K562 (cell line): ENCODE data around the gene TTC39A. TPM values are rescaled to one million over a fixed set of nuclear protein-coding genes. Genes with fewer than 3 reads are reported as not detected.

Experiments used
- ATAC-seq: fragments of 200-7000 bp; cut with Tn5 transposase; 3 replicates; pipeline ENCODE4 v1.9.1; 2020; ENCODE audit warnings: moderate library complexity
- BruUV-seq: library from RNA; stranded (reverse); fragments of 400-500 nt; replicated peaks from 2 replicates; lab custom pipeline; 2021; lab: Mats Ljungman, UMichigan
- CTCF ChIA-PET: fragments of 300-600 bp; formaldehyde crosslinking; extraction: SDS; loops from one replicate; lab custom pipeline; 2021; ENCODE audit warnings: low intra/inter-chr PET ratio; lab: Yijun Ruan, JAX
- POLR2A ChIA-PET: fragments of 300-600, 350-650 bp; sonication (Branson Sonifier 250); formaldehyde crosslinking; extraction: SDS; loops from one replicate; lab custom pipeline; 2021; ENCODE audit warnings: antibody characterized with exemption, inconsistent platforms; lab: Yijun Ruan, JAX
- DNase-seq, 4 experiments: peaks; one replicate each; pipeline versions ENCODE4 v3.0.0 to v3.0.0-alpha.2; 2011 to 2018; ENCODE audit warnings: low spot score in 3 of 4, mixed read lengths in 3 of 4; ENCODE audit errors: extremely low read depth in 1 of 4
- FAIRE-seq: peaks from 2 replicates; lab custom pipeline; 2011; peaks lifted over from hg19 to GRCh38; lab: Jason Lieb, UNC
- H2AFZ ChIP-seq: 2 replicates; pipeline ENCODE4 v1.6.0; 2011; ENCODE audit warnings: low read depth, low read length, control low read depth, inconsistent platforms
- H3K27ac ChIP-seq: fragments of 200-600 bp; 3 replicates; pipeline ENCODE4 v1.8.0; 2011; ENCODE audit warnings: low read depth, mild to moderate bottlenecking, control low read depth, inconsistent platforms, low read length, moderate library complexity, mixed read lengths; ENCODE audit errors: extremely low read depth
- H3K27me3 ChIP-seq, 2 experiments: fragments of 300-600 bp in 1 of 2; 2 replicates in 1 of 2; 3 replicates in 1 of 2; pipeline versions ENCODE4 v1.6.0 to v1.8.0; 2011; ENCODE audit warnings: inconsistent platforms in 2 of 2, low read length in 2 of 2, mild to moderate bottlenecking in 1 of 2, mixed read lengths in 1 of 2, moderate library complexity in 1 of 2; ENCODE audit not compliant: control insufficient read depth in 2 of 2, insufficient read depth in 2 of 2
- H3K36me3 ChIP-seq: fragments of 300-600 bp; 3 replicates; pipeline ENCODE4 v1.8.0; 2011; ENCODE audit warnings: mild to moderate bottlenecking, low read length, inconsistent platforms; ENCODE audit not compliant: control insufficient read depth, insufficient read depth
- H3K4me1 ChIP-seq, 2 experiments: fragments of 200-600 bp in 1 of 2; replicated peaks in 1 of 2; 2 replicates in 1 of 2; 3 replicates in 1 of 2; pipeline versions ENCODE4 v1.5.1 to v1.8.0; 2011; ENCODE audit warnings: inconsistent platforms in 2 of 2, low read length in 2 of 2, mild to moderate bottlenecking in 1 of 2, mixed read lengths in 1 of 2, moderate library complexity in 1 of 2; ENCODE audit not compliant: control insufficient read depth in 2 of 2, insufficient read depth in 2 of 2
- H3K4me2 ChIP-seq: 2 replicates; pipeline ENCODE4 v1.6.1; 2011; ENCODE audit warnings: low read length, control low read depth, inconsistent platforms, mixed read lengths; ENCODE audit not compliant: insufficient read depth
- H3K4me3 ChIP-seq: fragments of 200-600 bp; sonication (generic), shearing (Covaris generic); 2 replicates; pipeline ENCODE4 v1.5.1; 2016; ENCODE audit warnings: control low read depth, inconsistent platforms
- H3K79me2 ChIP-seq: fragments of 200-600 bp; 3 replicates; pipeline ENCODE4 v1.8.0; 2011; ENCODE audit warnings: low read length, inconsistent platforms; ENCODE audit not compliant: control insufficient read depth, insufficient read depth
- H3K9ac ChIP-seq, 2 experiments: 2 replicates each; pipeline versions ENCODE4 v1.6.0 to v1.6.1; 2011; ENCODE audit warnings: low read depth in 2 of 2, low read length in 2 of 2, control low read depth in 1 of 2, inconsistent platforms in 1 of 2, mild to moderate bottlenecking in 1 of 2, mixed read lengths in 1 of 2; ENCODE audit not compliant: insufficient read depth in 1 of 2
- H3K9me1 ChIP-seq: one replicate; pipeline ENCODE4 v1.6.0; 2011; ENCODE audit warnings: inconsistent platforms, mild to moderate bottlenecking, low read length, moderate library complexity; ENCODE audit not compliant: control insufficient read depth, insufficient read depth
- H3K9me3 ChIP-seq: replicated peaks from 2 replicates; pipeline ENCODE4 v1.5.1; 2011; ENCODE audit warnings: low read depth, low read length, inconsistent platforms; ENCODE audit not compliant: control insufficient read depth, insufficient read depth
- H4K20me1 ChIP-seq: replicated peaks from 2 replicates; pipeline ENCODE4 v1.6.1; 2011; ENCODE audit warnings: low read length, inconsistent platforms, mixed read lengths; ENCODE audit not compliant: control insufficient read depth, insufficient read depth
- ARID1B ChIP-seq: fragments of 450-650 bp; IDR thresholded peaks from 2 replicates; pipeline ENCODE4 v1.6.1; 2016; ENCODE audit warnings: antibody characterized with exemption, mild to moderate bottlenecking, inconsistent platforms
- CBFA2T3 ChIP-seq: fragments of 450-650 bp; IDR thresholded peaks from 2 replicates; pipeline ENCODE4 v1.6.1; 2017
- CBX5 ChIP-seq: IDR thresholded peaks from 2 replicates; pipeline ENCODE4 v1.6.1; 2014; ENCODE audit warnings: low read depth, borderline replicate concordance
- DACH1 ChIP-seq: fragments of 450-650 bp; IDR thresholded peaks from 2 replicates; pipeline ENCODE4 v1.6.1; 2018; ENCODE audit not compliant: partially characterized antibody
- FOSL1 ChIP-seq: fragments of 200-800 bp; sonication (Bioruptor generic); conservative IDR thresholded peaks from 2 replicates; pipeline ENCODE4 v1.6.1; 2016; ENCODE audit warnings: missing genetic modification characterization, missing compliant biosample characterization
- JUND ChIP-seq, 2 experiments: IDR thresholded peaks; 2 replicates in 1 of 2; 3 replicates in 1 of 2; pipeline ENCODE4 v1.6.1; 2011; ENCODE audit warnings: borderline replicate concordance in 2 of 2, low read depth in 2 of 2, low read length in 2 of 2, improper control_type of control experiment in 1 of 2, missing biosample characterization in 1 of 2, missing genetic modification characterization in 1 of 2, missing genetic modification reagents in 1 of 2
- NEUROD1 ChIP-seq: fragments of 150-350 bp; IDR thresholded peaks from 2 replicates; pipeline ENCODE4 v1.6.1; 2014; ENCODE audit warnings: borderline replicate concordance, low read length, low read depth; ENCODE audit not compliant: partially characterized antibody
- PHB2 ChIP-seq: fragments of 450-650 bp; IDR thresholded peaks from 2 replicates; pipeline ENCODE4 v1.6.1; 2017; ENCODE audit warnings: low read depth
- SMAD1 ChIP-seq: fragments of 150-350 bp; IDR thresholded peaks from 2 replicates; pipeline ENCODE4 v1.6.1; 2014; ENCODE audit warnings: low read length, low read depth; ENCODE audit not compliant: partially characterized antibody
- SMARCA4 ChIP-seq: fragments of 450-650 bp; IDR thresholded peaks from 2 replicates; pipeline ENCODE4 v1.6.1; 2016
- SOX6 ChIP-seq: fragments of 450-650 bp; IDR thresholded peaks from 2 replicates; pipeline ENCODE4 v1.6.1; 2014; ENCODE audit warnings: mild to moderate bottlenecking
- ZNF121 ChIP-seq: sonication (generic); formaldehyde crosslinking; conservative IDR thresholded peaks from 2 replicates; pipeline ENCODE4 v1.8.0; 2022; ENCODE audit warnings: missing genetic modification reagents
- ZNF253 ChIP-seq: fragments of 250-450 bp; sonication (Bioruptor Pico); conservative IDR thresholded peaks from 2 replicates; pipeline ENCODE4 v1.6.1; 2021; ENCODE audit warnings: mild to moderate bottlenecking
- WGBS: fragments of 100-300 bp; shearing (Covaris generic); methylation state at CpG from one replicate; pipeline ENCODE4 v1.1.6; 2016; ENCODE audit warnings: low coverage, mixed read lengths; ENCODE audit not compliant: insufficient coverage; ENCODE audit errors: missing lambda C conversion rate; 5-methylcytosine and 5-hydroxymethylcytosine counted together
- in situ Hi-C: fragments of 300-500 bp; cut with MboI; formaldehyde crosslinking; loops from 4 replicates; pipeline ENCODE4 v1.15.0; 2018; ENCODE audit warnings: inconsistent platforms, mixed read lengths
- intact Hi-C: fragments of 100-400 bp; cut with micrococcal nuclease; formaldehyde crosslinking; loops from 2 replicates; pipeline ENCODE4 v1.14.2; 2022
- polyA plus RNA-seq, 8 experiments: library from polyadenylated mRNA; depleted of rRNA in 4 of 8; stranded (reverse) in 5 of 8; unstranded in 3 of 8; fragments of >200 nt; fragmentation: Nextera tagmentation in 2 of 8; fragmentation: Illumina TruSeq in 1 of 8; extraction: Ambion mirVana in 2 of 8; extraction: Trizol in 1 of 8; gene quantifications; 2 replicates each; pipeline versions ENCODE4 v1.2.1 to v1.2.3, GENCODE V29; 2011 to 2014; ENCODE audit warnings: inconsistent platforms in 1 of 8, missing spikeins in 1 of 8
- total RNA-seq, 7 experiments: library from RNA; depleted of rRNA in 6 of 7; stranded (reverse); fragments of >200 nt in 6 of 7; fragmentation: Illumina TruSeq in 2 of 7; extraction: Trizol in 2 of 7; gene quantifications; 2 replicates each; pipeline versions ENCODE4 v1.2.1 to v1.2.3, GENCODE V29; 2011 to 2021; ENCODE audit warnings: low replicate concordance in 1 of 7
- TF ChIP-seq, protein P1 (sequence below), 2 experiments: fragments of 450-650 bp; conservative IDR thresholded peaks; 2 replicates each; pipeline ENCODE4 v1.6.1; 2017; ENCODE audit warnings: mild to moderate bottlenecking in 2 of 2, moderate library complexity in 2 of 2
- TF ChIP-seq, protein P2 (sequence below), 2 experiments: IDR thresholded peaks in 1 of 2; conservative IDR thresholded peaks in 1 of 2; 2 replicates each; pipeline ENCODE4 v1.6.1; 2016; ENCODE audit warnings: low read depth in 2 of 2, mild to moderate bottlenecking in 1 of 2, missing compliant biosample characterization in 1 of 2, missing genetic modification characterization in 1 of 2, moderate library complexity in 1 of 2
- TF ChIP-seq, protein P3 (sequence below): fragments of 450-650 bp; IDR thresholded peaks from 2 replicates; pipeline ENCODE4 v1.6.1; 2016
- TF ChIP-seq, protein P4 (sequence below): sonication (generic); formaldehyde crosslinking; IDR thresholded peaks from 2 replicates; pipeline ENCODE4 v1.9.0; 2022; ENCODE audit warnings: mild to moderate bottlenecking, missing genetic modification reagents

The TTC39A gene
- total and polyA plus RNA-seq, 9 of the 15 experiments (the other 6 are each of a cell fraction or from before 2014, with no cell fraction given) = 0.18 to 0.82 (median 0.35) TPM

DNA sequence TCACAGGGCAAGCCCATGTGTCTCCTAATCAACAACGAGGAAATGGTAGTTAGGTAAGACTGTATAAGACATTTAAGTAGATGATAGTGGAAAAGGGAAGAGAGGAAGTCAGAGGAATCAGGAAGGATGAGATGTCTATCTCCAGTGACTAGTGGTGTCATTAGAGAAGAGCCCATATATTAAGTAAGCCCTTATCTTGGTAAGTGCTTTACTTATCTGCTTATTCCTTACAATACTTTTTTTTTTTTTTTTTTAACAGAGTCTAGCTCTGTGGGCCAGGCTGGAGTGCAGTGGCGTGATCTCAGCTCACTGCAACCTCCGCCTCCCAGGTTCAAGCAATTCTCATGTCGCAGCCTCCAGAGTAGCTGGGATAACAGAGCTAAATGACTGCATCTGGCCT, 64.7 kb downstream of the TTC39A start:
- ChIA-PET CTCF (no interaction called here), POLR2A (interaction anchor here (0.9 to 2.5 kb wide), 4 partner anchors 10 to 17 kb away, joined by 3 to 11 read pairs (median 4); no protein-coding TSS in a partner anchor)
- Histone ChIP-seq H3K4me3 (no peak overlapping the region), H3K9me3 (no peaks in the 10 kb centered on the region), H3K4me2 (no peak overlapping the region), H3K4me1 (peaks cover 7 to 21% of the 10 kb centered on the region in 2 experiments; a peak in 4 of 5 replicates), H3K36me3 (peaks cover 6% of the 10 kb centered on the region; the same call in 2 of the 3 replicates), H3K9me1 (no peaks in the 10 kb centered on the region), H2AFZ (no peak overlapping the region), H3K27ac (no peak overlapping the region), H4K20me1 (peaks cover 17% of the 10 kb centered on the region), H3K27me3 (no peaks in the 10 kb centered on the region), H3K79me2 (peaks cover 57% of the 10 kb centered on the region), H3K9ac (no peak overlapping the region)
- DNase-seq (no peak), ATAC-seq (no peak; the same call in 2 of the 3 replicates), FAIRE-seq (no peak)
- WGBS = 63% methylated on average over 4 of the region's 4 CpGs
- BruUV-seq = no TSS peak
- intact Hi-C loops = no loop called here
- in situ Hi-C loops = no loop called here
- TF ChIP-seq ZNF253 (CRISPR knock-in tag) = no peak
- TF ChIP-seq, protein P1, sequence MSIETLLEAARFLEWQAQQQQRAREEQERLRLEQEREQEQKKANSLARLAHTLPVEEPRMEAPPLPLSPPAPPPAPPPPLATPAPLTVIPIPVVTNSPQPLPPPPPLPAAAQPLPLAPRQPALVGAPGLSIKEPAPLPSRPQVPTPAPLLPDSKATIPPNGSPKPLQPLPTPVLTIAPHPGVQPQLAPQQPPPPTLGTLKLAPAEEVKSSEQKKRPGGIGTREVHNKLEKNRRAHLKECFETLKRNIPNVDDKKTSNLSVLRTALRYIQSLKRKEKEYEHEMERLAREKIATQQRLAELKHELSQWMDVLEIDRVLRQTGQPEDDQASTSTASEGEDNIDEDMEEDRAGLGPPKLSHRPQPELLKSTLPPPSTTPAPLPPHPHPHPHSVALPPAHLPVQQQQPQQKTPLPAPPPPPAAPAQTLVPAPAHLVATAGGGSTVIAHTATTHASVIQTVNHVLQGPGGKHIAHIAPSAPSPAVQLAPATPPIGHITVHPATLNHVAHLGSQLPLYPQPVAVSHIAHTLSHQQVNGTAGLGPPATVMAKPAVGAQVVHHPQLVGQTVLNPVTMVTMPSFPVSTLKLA (conservative IDR thresholded peaks at IDR 0.05) = no peak
- TF ChIP-seq FOSL1 = 0 out of 2 replicates have a peak, but pooled peaks have one; percentile 18
- TF ChIP-seq SMAD1 = no peak
- peak; percentile 28; the same call in 1 of the 2 replicates for TF ChIP-seq SMARCA4
- TF ChIP-seq CBX5 = no peak
- TF ChIP-seq, protein P2, sequence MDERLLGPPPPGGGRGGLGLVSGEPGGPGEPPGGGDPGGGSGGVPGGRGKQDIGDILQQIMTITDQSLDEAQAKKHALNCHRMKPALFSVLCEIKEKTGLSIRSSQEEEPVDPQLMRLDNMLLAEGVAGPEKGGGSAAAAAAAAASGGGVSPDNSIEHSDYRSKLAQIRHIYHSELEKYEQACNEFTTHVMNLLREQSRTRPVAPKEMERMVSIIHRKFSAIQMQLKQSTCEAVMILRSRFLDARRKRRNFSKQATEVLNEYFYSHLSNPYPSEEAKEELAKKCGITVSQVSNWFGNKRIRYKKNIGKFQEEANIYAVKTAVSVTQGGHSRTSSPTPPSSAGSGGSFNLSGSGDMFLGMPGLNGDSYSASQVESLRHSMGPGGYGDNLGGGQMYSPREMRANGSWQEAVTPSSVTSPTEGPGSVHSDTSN (CRISPR knock-in tag; IDR thresholded peaks at IDR 0.05; ENCODE audit: low read depth) = no peak
- TF ChIP-seq, protein P2 (tag; conservative IDR thresholded peaks at IDR 0.05; ENCODE audit: low read depth) = peak; percentile 41; the same call in 1 of the 2 replicates
- 0 out of 2 replicates have a peak, but pooled peaks have one; percentile 6 for TF ChIP-seq CBFA2T3
- TF ChIP-seq DACH1 = peak; percentile 56
- peak; percentile 56; the same call in 1 of the 2 replicates for TF ChIP-seq ZNF121 (CRISPR knock-in tag)
- TF ChIP-seq, protein P3, sequence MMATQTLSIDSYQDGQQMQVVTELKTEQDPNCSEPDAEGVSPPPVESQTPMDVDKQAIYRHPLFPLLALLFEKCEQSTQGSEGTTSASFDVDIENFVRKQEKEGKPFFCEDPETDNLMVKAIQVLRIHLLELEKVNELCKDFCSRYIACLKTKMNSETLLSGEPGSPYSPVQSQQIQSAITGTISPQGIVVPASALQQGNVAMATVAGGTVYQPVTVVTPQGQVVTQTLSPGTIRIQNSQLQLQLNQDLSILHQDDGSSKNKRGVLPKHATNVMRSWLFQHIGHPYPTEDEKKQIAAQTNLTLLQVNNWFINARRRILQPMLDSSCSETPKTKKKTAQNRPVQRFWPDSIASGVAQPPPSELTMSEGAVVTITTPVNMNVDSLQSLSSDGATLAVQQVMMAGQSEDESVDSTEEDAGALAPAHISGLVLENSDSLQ = peak; percentile 17; the same call in 1 of the 2 replicates
- TF ChIP-seq SOX6 = peak; percentile 64; the same call in 1 of the 2 replicates
- TF ChIP-seq NEUROD1 = no peak
- TF ChIP-seq, protein P4, sequence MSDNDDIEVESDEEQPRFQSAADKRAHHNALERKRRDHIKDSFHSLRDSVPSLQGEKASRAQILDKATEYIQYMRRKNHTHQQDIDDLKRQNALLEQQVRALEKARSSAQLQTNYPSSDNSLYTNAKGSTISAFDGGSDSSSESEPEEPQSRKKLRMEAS (CRISPR knock-in tag) = no peak
- TF ChIP-seq JUND (IDR thresholded peaks at IDR 0.05; ENCODE audit: borderline replicate concordance, low read depth, low read length) = 0 out of 2 replicates have a peak, but pooled peaks have one; percentile 10
- 0 out of 3 replicates have a peak, but pooled peaks have one; percentile 12 for TF ChIP-seq JUND (tag; IDR thresholded peaks at IDR 0.05; ENCODE audit: borderline replicate concordance, low read depth, low read length)
- TF ChIP-seq PHB2 = no peak
- TF ChIP-seq ARID1B = 0 out of 2 replicates have a peak, but pooled peaks have one; percentile 38
